Measurements from ENCODE around the gene INPP4B.
"Not testable (repeated sequence)": the region's sequence is repeated elsewhere in the genome, so short reads cannot be mapped to it uniquely, and the experiment has no call there.

The INPP4B gene

GRCh38 chr4:142824368-142824767, 21.7 kb downstream of the INPP4B start:
- no peak for DNase-seq

GRCh38 chr4:142823796-142824195, 22.3 kb downstream of the INPP4B start:
- no peak for DNase-seq

GRCh38 chr4:142818476-142818875, 27.6 kb downstream of the INPP4B start:
- no peak for DNase-seq

GRCh38 chr4:142818031-142818430, 28.1 kb downstream of the INPP4B start:
- no peak for DNase-seq

- DNase-seq: peak; percentile 77
Measured at GRCh38 chr4:142817442-142817841, 28.7 kb downstream of the INPP4B start.

- no peak for DNase-seq
Measured at GRCh38 chr4:142815834-142816233, 30.3 kb downstream of the INPP4B start.

GRCh38 chr4:142813388-142813787, 32.7 kb downstream of the INPP4B start:
- DNase-seq: no peak

GRCh38 chr4:142812091-142812490, 34.0 kb downstream of the INPP4B start:
- DNase-seq: no peak

- DNase-seq: no peak
Measured at GRCh38 chr4:142811034-142811433, 35.1 kb downstream of the INPP4B start.

- DNase-seq: no peak
Measured at GRCh38 chr4:142809559-142809958, 36.5 kb downstream of the INPP4B start.

GRCh38 chr4:142803879-142804278, 42.2 kb downstream of the INPP4B start:
- DNase-seq: not testable (repeated sequence)

- no peak for DNase-seq
Measured at GRCh38 chr4:142801966-142802365, 44.1 kb downstream of the INPP4B start.

GRCh38 chr4:142781114-142781513, 65.0 kb downstream of the INPP4B start:
- no peak for DNase-seq

GRCh38 chr4:142778900-142779299, 67.2 kb downstream of the INPP4B start:
- no peak for DNase-seq

GRCh38 chr4:142778430-142778829, 67.7 kb downstream of the INPP4B start:
- no peak for DNase-seq

- no peak for DNase-seq
Measured at GRCh38 chr4:142777045-142777743, 68.9 kb downstream of the INPP4B start.

GRCh38 chr4:142776026-142776425, 70.1 kb downstream of the INPP4B start:
- no peak for DNase-seq

GRCh38 chr4:142773505-142773904, 72.6 kb downstream of the INPP4B start:
- DNase-seq: no peak

- DNase-seq: no peak
Measured at GRCh38 chr4:142762280-142762679, 83.8 kb downstream of the INPP4B start.

GRCh38 chr4:142752202-142752786, 93.8 kb downstream of the INPP4B start:
- DNase-seq: no peak

- DNase-seq: no peak
Measured at GRCh38 chr4:142743121-142743825, 102.8 kb downstream of the INPP4B start.

GRCh38 chr4:142741995-142742394, 104.1 kb downstream of the INPP4B start:
- no peak for DNase-seq

- no peak for DNase-seq
Measured at GRCh38 chr4:142728233-142728632, 117.9 kb downstream of the INPP4B start.

- DNase-seq: no peak
Measured at GRCh38 chr4:142727149-142727548, 119.0 kb downstream of the INPP4B start.
